Activated naive CD4-positive, alpha-beta T cell treated with anti-CD3 and anti-CD28 coated beads, Interleukin-2, amount 50 U/mL, for 72 hours (primary cell): ENCODE results near the gene GNAT1. TPM values are rescaled to one million over a fixed set of nuclear protein-coding genes. Genes with fewer than 3 reads are reported as not detected.
A peak's percentile ranks its signal among the peaks of the same experiment; 100 is the strongest.
"Not testable (repeated sequence)": the region's sequence is repeated elsewhere in the genome, so short reads cannot be mapped to it uniquely, and the experiment has no call there.

Experiments used
- ATAC-seq, 2 donors: fragments of 150-1000 bp; cut with Tn5 transposase; 2 replicates each; pipeline ENCODE4 v1.10.0; 2021; ENCODE audit warnings: mild to moderate bottlenecking in 2 of 2, moderate library complexity in 2 of 2
- DNase-seq, 2 donors: peaks; one replicate each; pipeline ENCODE4 v3.0.0; 2021 to 2022; ENCODE audit warnings: low spot score in 2 of 2
- H3K27ac Mint-ChIP-seq, 2 donors: one replicate each; pipeline ENCODE4 v1.8.0; 2022; ENCODE audit warnings: mild to moderate bottlenecking in 2 of 2, mixed read lengths in 2 of 2
- H3K36me3 Mint-ChIP-seq, 2 donors: one replicate each; pipeline ENCODE4 v1.8.0; 2022; ENCODE audit warnings: mixed read lengths in 2 of 2
- H3K9me3 Mint-ChIP-seq, 2 donors: one replicate each; pipeline ENCODE4 v1.8.0; 2022; ENCODE audit warnings: mixed read lengths in 2 of 2
- total RNA-seq, 2 donors: library from RNA; stranded (reverse); gene quantifications; one replicate each; pipeline ENCODE4 v1.2.3, GENCODE V29; 2022

The GNAT1 gene
- total RNA-seq, 2 donors from 2014 or later: not detected

- DNase-seq: no peak
- H3K36me3 Mint-ChIP-seq: no peaks in the 10 kb centered on the region
- no peak overlapping the region for H3K27ac Mint-ChIP-seq
These were observed 30.2 kb downstream of the GNAT1 start for GRCh38 chr3:50221411-50222168.

GRCh38 chr3:50222169-50222528 is 30.7 kb downstream of the GNAT1 start:
- H3K27ac Mint-ChIP-seq: no peak overlapping the region
- no peaks in the 10 kb centered on the region for H3K9me3 Mint-ChIP-seq
- ATAC-seq (no peak), DNase-seq (no peak)
- no peaks in the 10 kb centered on the region for H3K36me3 Mint-ChIP-seq

More at GRCh38 chr3:50221411-50222168, 30.2 kb downstream of the GNAT1 start:
- no peak for ATAC-seq
- no peaks in the 10 kb centered on the region for H3K9me3 Mint-ChIP-seq

GRCh38 chr3:50224639-50225038 is 33.2 kb downstream of the GNAT1 start:
- Mint-ChIP-seq H3K27ac (peak overlapping the region in 1 of 2 donors; percentile 48), H3K36me3 (no peaks in the 10 kb centered on the region), H3K9me3 (no peaks in the 10 kb centered on the region)
- ATAC-seq (no peak), DNase-seq (no peak)

GRCh38 chr3:50226888-50227389 is 35.5 kb downstream of the GNAT1 start:
- no peak for DNase-seq
- H3K27ac Mint-ChIP-seq: peak overlapping the region; percentile 90 to 95
- ATAC-seq: peak; percentile 31 to 46
- no peaks in the 10 kb centered on the region for H3K36me3 Mint-ChIP-seq
- H3K9me3 Mint-ChIP-seq: no peaks in the 10 kb centered on the region

- DNase-seq (peak; percentile 93 to 95), ATAC-seq (peak; percentile 86 to 88)
- H3K9me3 Mint-ChIP-seq: no peaks in the 10 kb centered on the region
These were observed 36.2 kb downstream of the GNAT1 start for GRCh38 chr3:50227390-50228183.

GRCh38 chr3:50228184-50228763 is 36.9 kb downstream of the GNAT1 start:
- H3K36me3 Mint-ChIP-seq, H3K9me3 Mint-ChIP-seq, ATAC-seq, DNase-seq: not testable (repeated sequence)
- peak overlapping the region; percentile 90 for H3K27ac Mint-ChIP-seq

More at GRCh38 chr3:50227390-50228183, 36.2 kb downstream of the GNAT1 start:
- Mint-ChIP-seq H3K27ac (peak overlapping the region; percentile 90), H3K36me3 (no peaks in the 10 kb centered on the region)

- Mint-ChIP-seq H3K27ac (peak overlapping the region; percentile 13 to 18), H3K9me3 (no peaks in the 10 kb centered on the region), H3K36me3 (no peaks in the 10 kb centered on the region)
- DNase-seq (no peak), ATAC-seq (no peak)
These were observed 38.1 kb downstream of the GNAT1 start for GRCh38 chr3:50229490-50229889.

- DNase-seq (no peak), ATAC-seq (no peak)
- Mint-ChIP-seq H3K9me3 (no peaks in the 10 kb centered on the region), H3K36me3 (no peaks in the 10 kb centered on the region), H3K27ac (peak overlapping the region in 1 of 2 donors; percentile 13)
These were observed 38.8 kb downstream of the GNAT1 start for GRCh38 chr3:50230104-50230793.

GRCh38 chr3:50230794-50231125 is 39.4 kb downstream of the GNAT1 start:
- H3K36me3 Mint-ChIP-seq: no peaks in the 10 kb centered on the region
- DNase-seq: no peak
- H3K27ac Mint-ChIP-seq: no peak overlapping the region
- no peak for ATAC-seq
- H3K9me3 Mint-ChIP-seq: no peaks in the 10 kb centered on the region

- H3K27ac Mint-ChIP-seq: no peak overlapping the region
- ATAC-seq (no peak), DNase-seq (no peak)
- no peaks in the 10 kb centered on the region for H3K9me3 Mint-ChIP-seq
- peaks cover 2 to 4% of the 10 kb centered on the region in 2 donors for H3K36me3 Mint-ChIP-seq
These were observed 40.2 kb downstream of the GNAT1 start for GRCh38 chr3:50231581-50231980.

- H3K36me3 Mint-ChIP-seq: peaks cover 9 to 11% of the 10 kb centered on the region in 2 donors
- H3K27ac Mint-ChIP-seq: no peak overlapping the region
- no peak for DNase-seq
These were observed 40.9 kb downstream of the GNAT1 start for GRCh38 chr3:50232303-50232702.

GRCh38 chr3:50233176-50233575 is 41.8 kb downstream of the GNAT1 start:
- no peaks in the 10 kb centered on the region for H3K9me3 Mint-ChIP-seq
- H3K27ac Mint-ChIP-seq: peak overlapping the region in 1 of 2 donors; percentile 39
- no peak for DNase-seq
- no peak for ATAC-seq
- peaks cover 15 to 20% of the 10 kb centered on the region in 2 donors for H3K36me3 Mint-ChIP-seq

More at GRCh38 chr3:50232303-50232702, 40.9 kb downstream of the GNAT1 start:
- ATAC-seq: no peak
- no peaks in the 10 kb centered on the region for H3K9me3 Mint-ChIP-seq

GRCh38 chr3:50235716-50236483 is 44.5 kb downstream of the GNAT1 start, which contains the start of gene GNAI2:
Gene GNAI2 (plus strand): TSS chr3:50236204. CDS start chr3:50236336, 132 bp downstream.
- peak; percentile 91 to 94 for ATAC-seq
- Mint-ChIP-seq H3K9me3 (no peaks in the 10 kb centered on the region), H3K36me3 (peaks cover 21 to 28% of the 10 kb centered on the region in 2 donors), H3K27ac (peak within 1 kb of the TSS; percentile 91 to 98)
- DNase-seq: peak; percentile 99

GRCh38 chr3:50236484-50237132 is 45.2 kb downstream of the GNAT1 start:
- H3K36me3 Mint-ChIP-seq: peaks cover 21 to 28% of the 10 kb centered on the region in 2 donors
- no peak for DNase-seq
- H3K27ac Mint-ChIP-seq: peak overlapping the region; percentile 91 to 98
- ATAC-seq: no peak
- H3K9me3 Mint-ChIP-seq: no peaks in the 10 kb centered on the region

- ATAC-seq: no peak
- H3K27ac Mint-ChIP-seq: peak overlapping the region; percentile 91 to 98
- no peak for DNase-seq
- peaks cover 21 to 28% of the 10 kb centered on the region in 2 donors for H3K36me3 Mint-ChIP-seq
- no peaks in the 10 kb centered on the region for H3K9me3 Mint-ChIP-seq
These were observed 45.8 kb downstream of the GNAT1 start for GRCh38 chr3:50237133-50237651.
